Astrocyte (in vitro differentiated cells and primary cell): ENCODE results near the gene EAPP.
"Not testable (repeated sequence)": the region's sequence is repeated elsewhere in the genome, so short reads cannot be mapped to it uniquely, and the experiment has no call there.

ENCODE experiments used
- CTCF ChIP-seq: IDR thresholded peaks from 2 replicates; pipeline ENCODE4 v1.5.1; 2011; ENCODE audit warnings: low read depth, mild to moderate bottlenecking, inconsistent platforms, low read length, moderate library complexity; ENCODE audit not compliant: insufficient read depth
- EZH2 ChIP-seq: IDR thresholded peaks from 2 replicates; pipeline ENCODE4 v1.6.1; 2012; ENCODE audit warnings: mild to moderate bottlenecking, low read length, inconsistent platforms; ENCODE audit not compliant: insufficient read depth

- not testable (repeated sequence) for TF ChIP-seq CTCF, EZH2
Observed at GRCh38 chr14:34538096-34538495, 1.4 kb downstream of the EAPP start.
